ENCODE measurements around the gene ECHS1.

The ECHS1 gene

GRCh38 chr10:133393401-133394063, 20.4 kb upstream of the ECHS1 start:
- no peak for DNase-seq (ENCODE audit: low read depth)
- H3K4me3 ChIP-seq (ENCODE audit: low read depth, low read length) = peak overlapping the region; percentile 87
- TF ChIP-seq CTCF (IDR thresholded peaks at IDR 0.05; ENCODE audit: low read depth, low read length, missing control alignments) = no peak
- in situ Hi-C loops (cut with HindIII; ENCODE audit: low sequenced_read_pairs) = no loop called here

- no peak for TF ChIP-seq CTCF (IDR thresholded peaks at IDR 0.05; ENCODE audit: low read depth, low read length, missing control alignments)
- H3K4me3 ChIP-seq (ENCODE audit: low read depth, low read length) = no peak overlapping the region
- DNase-seq (ENCODE audit: low read depth) = no peak
- in situ Hi-C loops (cut with HindIII; ENCODE audit: low sequenced_read_pairs) = no loop called here
These were observed 18.8 kb upstream of the ECHS1 start for GRCh38 chr10:133391761-133392518.

- no peak for DNase-seq (ENCODE audit: low read depth)
- in situ Hi-C loops (cut with HindIII; ENCODE audit: low sequenced_read_pairs) = no loop called here
- no peak for TF ChIP-seq CTCF (IDR thresholded peaks at IDR 0.05; ENCODE audit: low read depth, low read length, missing control alignments)
- no peak overlapping the region for H3K4me3 ChIP-seq (ENCODE audit: low read depth, low read length)
These were observed 18.1 kb upstream of the ECHS1 start for GRCh38 chr10:133391249-133391635.

GRCh38 chr10:133390597-133391248, 17.6 kb upstream of the ECHS1 start:
- TF ChIP-seq CTCF (IDR thresholded peaks at IDR 0.05; ENCODE audit: low read depth, low read length, missing control alignments) = no peak
- in situ Hi-C loops (cut with HindIII; ENCODE audit: low sequenced_read_pairs) = no loop called here
- no peak overlapping the region for H3K4me3 ChIP-seq (ENCODE audit: low read depth, low read length)
- no peak for DNase-seq (ENCODE audit: low read depth)

GRCh38 chr10:133388973-133389818, 16.0 kb upstream of the ECHS1 start:
- no peak overlapping the region for H3K4me3 ChIP-seq (ENCODE audit: low read depth, low read length)
- DNase-seq (ENCODE audit: low read depth) = no peak
- TF ChIP-seq CTCF (IDR thresholded peaks at IDR 0.05; ENCODE audit: low read depth, low read length, missing control alignments) = no peak
- in situ Hi-C loops (cut with HindIII; ENCODE audit: low sequenced_read_pairs) = no loop called here
